NCI-H1417 treated with DMSO at 0.1 percent for 48 hours (cell line): ENCODE measurements around the gene NAPB.
"Not testable (repeated sequence)": the region's sequence is repeated elsewhere in the genome, so short reads cannot be mapped to it uniquely, and the experiment has no call there.

Experiments
- DNase-seq: peaks from one replicate; lab custom pipeline; 2025; lab: John Stamatoyannopoulos, UW

NAPB gene

DNA sequence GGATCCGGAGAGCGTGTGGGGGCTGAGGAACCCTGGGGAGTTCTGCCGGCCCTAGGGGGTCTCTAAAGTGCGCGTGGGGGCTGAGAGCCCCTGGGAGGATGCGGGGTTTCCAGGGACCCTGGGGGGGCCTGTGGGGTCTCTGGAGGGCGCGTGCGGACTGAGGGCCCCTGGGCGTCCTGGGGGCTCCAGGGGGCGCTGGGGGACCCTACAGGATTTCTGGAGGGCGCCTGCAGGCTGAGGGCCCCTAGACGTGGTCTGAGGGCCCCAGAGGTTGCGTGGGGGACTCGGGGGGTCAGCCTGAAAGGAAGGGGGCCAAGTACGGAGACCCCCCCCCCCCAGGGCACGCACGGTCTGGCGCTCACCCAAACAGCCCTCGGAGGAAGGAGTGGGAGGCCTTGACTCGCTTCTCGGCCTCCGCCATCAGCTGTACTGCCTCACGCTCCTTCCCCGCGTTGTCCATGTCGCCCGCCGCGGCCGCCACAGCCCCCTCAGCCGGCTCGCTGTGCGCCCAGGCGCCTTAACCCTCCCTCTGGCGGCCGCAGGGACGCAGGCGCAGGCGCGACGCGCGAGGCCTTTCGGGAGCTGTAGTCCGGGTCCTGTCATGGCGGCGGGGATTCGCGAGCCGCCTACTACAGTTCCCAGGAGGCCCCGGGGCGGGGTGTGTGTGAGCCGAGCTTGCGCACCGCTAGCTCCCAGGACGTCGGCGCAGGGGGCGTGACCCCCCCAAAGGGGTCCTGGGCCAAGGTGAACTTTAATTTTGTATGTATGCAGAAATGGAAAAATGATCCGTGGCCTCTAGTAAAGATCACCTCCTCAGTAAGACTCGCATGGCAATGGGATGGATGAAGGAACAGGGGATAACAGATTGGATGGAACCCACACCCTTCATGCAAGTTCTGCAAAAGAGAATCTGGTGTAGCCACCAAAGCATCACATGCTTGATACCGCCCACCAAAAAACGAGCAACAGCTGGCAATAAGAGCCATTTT is at the start of gene NAPB:
NAPB (minus strand) TSS at position 546 of the 989 bp plus-strand sequence; CDS start at position 460, 86 bp downstream.
- peak; percentile 57 for DNase-seq

DNA sequence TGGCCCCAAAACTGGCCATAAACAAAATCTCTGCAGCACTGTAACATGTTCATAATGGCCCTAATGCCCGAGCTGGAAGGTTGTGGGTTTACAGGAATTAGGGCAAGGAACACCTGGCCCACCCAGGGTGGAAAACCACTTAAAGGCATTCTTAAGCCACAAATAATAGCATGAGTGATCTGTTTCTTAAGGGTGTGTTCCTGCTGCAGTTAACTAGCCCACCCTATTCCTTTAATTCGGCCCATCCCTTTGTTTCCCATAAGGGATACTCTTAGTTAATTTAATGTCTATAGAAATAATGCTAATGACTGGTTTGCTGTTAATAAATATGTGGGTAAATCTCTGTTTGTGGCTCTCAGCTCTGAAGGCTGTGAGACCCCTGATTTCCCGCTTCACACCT is 45.7 kb upstream of the NAPB start:
- not testable (repeated sequence) for DNase-seq

DNA sequence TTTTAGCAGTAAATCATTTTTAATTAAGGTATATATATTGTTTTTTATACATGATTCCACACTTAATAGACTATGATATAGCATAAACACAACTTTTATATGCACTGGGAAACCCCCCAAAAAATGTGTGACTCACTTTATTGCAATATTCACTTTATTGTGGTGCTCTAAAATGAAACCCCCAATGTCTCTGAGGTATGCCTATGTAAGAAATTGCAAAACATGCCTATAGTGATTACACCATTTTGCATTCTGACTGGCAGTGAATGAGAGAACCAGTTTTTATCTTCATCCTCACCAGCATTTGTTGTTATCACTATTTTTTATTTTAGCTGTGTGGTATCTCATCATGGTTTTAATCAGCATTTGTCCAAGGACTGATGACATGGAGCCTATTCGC is 39.9 kb upstream of the NAPB start:
- no peak for DNase-seq

DNA sequence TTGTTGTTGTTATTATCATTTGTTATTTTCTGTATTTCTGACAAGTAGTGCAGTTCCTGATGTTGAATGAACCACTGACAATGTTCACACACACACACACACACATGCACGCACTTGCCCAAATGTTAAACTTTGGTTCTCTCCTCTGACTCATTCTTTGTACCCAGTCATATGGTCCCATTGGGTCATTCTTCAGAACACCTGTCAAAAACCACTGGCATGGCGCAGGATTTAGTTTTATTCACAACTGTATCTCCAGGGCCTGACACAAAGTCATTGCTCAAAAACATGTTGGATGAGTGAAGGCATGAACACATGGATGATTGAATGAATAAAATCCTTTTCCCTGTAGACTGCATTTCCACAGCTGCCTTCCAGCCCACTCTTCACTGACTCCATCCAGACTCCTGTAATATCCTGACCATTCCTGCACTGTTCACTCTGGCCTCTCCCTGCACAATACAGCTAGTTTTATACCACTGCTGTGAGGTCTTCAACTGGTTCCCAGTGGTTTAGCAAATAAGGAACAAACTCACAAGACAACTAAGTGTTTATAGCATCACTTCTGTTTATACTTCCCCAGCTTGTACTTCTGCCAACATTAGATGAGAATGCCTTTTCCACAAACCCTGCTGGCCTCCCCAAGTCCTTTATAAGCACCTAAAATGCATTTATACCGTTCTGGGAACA is 38.3 kb upstream of the NAPB start:
- no peak for DNase-seq

DNA sequence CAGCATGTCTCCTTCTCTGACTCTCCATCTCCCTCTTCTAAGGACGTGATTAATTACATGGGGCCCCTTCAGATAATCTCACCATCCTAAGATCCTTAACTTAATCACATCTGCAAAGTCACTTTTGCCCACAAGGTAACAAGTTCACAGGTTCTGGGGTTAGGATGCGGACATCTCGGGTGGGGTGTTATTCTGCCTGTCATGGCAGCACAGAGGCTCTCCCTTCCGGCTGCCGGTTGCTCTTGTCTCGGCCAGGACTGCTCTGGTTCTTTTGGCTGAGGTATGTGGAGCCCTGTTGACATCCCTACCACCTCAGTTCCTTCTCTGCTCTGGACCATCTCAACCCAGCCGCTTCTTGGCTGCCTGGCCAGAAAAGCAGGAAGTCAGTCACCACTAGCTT is 35.6 kb upstream of the NAPB start:
- no peak for DNase-seq

DNA sequence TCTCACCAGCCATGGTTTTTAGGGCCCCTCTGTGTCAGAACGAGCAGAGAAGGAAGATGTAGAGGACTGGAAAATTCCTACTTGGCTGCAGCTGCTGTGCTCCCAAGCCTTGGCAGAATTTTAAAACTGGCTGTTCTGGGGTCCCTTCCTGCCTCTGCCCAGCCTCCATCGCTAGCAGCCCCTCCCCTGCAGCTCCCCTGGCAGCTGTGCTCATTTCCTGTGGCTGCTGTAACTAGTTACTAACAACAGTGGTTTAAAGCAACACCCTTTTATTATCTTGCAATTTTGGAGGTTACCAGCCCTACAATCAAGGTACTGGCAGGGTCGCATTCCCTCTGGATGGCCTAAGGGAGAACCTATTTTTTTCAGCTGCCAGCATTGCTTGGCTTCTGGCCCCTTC is 35.1 kb upstream of the NAPB start:
- DNase-seq = no peak

DNA sequence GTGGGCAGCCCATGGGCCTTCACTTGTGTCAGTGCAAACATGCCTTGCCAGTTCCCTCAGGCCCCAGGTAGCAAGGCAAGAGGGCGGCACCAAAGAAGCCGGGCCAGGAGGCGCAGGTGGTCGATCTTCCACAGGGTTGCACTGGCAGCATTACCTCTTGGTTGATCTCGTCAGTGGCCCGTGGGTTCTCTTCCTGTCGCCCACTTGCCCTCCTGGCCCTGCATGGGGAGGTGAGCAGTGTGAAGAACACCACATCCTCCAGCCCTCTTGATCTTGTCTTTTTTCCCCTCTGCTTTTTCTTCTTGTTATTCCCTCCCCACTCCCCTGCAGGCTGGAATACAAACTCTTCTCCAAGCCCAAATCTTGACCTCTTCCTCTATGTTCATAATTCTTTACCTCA is 34.4 kb upstream of the NAPB start:
- DNase-seq = no peak

DNA sequence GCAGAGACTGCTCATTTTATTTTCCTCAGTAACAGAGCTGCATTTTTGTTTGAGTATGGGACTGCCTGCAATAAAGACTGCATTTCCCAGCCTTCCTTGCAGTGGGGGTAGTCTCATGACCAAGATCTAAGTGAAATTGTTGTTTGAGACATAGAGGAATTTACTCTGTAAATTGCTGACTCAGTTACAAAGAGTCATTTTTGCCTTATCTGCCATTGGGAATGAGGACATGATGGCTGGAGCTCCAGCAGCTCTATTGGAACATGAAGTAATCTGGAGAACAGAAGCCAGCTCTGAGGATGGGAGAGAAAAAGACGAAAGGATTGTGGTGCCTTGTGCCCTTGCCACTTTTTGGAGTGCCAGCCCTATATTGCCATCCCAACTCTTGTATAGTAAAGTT is 33.5 kb upstream of the NAPB start:
- DNase-seq = no peak

DNA sequence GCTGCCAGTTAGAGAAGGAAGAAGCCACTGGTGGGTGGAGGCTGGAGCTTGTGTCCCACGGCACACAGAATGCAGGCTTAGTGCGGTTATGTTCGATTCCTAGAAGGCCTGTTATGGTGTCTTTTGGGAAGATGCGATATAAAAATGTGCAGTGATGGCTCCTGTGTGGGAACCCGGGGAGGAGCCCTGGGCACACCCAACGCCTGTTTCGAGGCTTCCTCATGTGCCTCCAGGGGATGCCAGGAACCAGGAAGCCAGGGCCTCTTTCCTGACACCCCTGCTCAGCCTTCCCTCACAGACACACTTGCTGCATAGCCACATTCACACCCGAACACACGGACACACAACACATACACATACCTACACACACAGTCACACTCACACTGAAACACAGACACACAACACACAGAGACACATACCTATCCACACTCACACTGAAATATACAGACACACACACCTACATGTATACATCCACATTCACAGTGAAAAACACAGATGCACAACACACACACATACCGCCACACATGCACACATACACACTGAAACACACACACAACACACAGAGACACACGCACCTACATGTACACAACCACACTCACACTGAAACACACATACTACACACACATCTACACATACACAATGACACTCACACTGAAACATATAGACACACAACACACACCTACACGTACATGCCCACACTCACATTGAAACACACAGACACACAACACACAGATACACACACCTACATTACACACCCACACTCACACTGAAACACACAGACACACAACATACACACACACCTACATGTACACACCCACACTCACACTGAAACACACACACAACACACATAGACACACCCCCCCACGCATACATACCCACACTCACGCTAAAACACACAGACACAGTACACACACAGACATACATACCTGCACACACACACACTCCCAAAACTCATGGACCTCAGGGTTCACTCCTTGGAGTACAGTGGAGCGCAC is 32.6 kb upstream of the NAPB start:
- DNase-seq = no peak

DNA sequence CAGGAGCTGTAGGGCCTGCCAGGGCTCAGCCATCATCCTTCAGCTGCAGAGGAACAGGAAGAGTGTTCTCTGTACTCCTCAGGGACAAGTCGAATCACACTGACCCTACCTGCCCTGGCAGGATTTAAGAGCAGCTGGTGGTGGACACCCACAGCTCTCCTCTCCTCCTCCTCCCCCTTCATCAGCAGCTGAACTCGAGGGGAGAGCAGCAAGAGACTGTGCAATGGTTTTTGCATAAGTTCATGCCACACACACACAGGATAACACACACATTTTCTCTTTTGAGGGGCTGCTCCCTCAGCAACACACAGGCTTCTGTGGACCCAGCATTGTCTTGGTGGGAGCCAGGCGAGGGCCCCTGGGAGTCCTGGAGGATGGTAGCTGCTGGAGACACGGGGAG is 31.5 kb upstream of the NAPB start, which contains the start of gene CST11:
CST11 (minus strand) TSS at position 101 of the 400 bp plus-strand sequence; CDS start at position 36, 65 bp downstream.
- DNase-seq = no peak

DNA sequence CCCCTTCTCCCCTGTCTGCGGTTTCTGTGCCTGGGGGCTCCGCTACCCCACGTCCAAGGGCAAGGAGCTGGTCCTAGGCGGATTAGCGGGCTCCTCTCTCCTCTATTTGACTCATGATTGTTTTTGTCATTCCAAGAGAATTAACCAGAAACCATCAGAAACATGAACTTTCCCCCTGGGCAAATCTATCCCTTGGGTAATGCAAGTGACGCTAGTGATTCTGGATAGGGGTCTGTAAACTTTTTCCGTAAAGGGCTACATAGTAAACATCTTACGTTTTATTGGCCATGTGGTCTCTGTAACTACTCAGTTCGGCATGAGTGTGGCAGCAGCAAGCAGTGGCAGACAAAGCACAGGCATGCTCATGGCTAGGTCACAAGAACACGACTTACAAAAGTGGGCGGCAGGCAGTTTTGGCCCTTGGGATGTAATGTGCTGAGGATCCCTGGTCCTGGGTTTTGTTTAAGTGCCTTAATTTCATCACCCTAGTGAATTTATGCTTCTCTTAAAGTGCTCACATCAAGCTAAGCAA is 30.7 kb upstream of the NAPB start:
- no peak for DNase-seq

DNA sequence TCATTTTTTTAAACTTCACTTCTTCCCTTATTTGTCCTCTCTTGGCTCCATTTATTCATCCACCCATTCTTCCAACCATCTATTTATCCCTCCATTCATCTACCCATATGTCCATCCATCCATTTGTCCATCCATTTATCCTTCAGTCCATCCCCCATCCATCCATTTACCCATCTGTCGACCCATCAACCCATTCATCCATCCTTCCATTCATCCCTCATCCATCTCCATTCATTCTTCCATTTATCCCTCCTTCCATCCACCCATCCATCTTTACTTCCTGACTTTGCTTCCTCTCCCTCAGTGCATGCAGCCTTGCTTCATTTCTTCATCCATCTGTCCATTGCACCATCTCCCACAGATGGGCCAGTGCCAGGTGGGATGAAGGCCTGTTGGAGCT is 29.6 kb upstream of the NAPB start:
- no peak for DNase-seq

DNA sequence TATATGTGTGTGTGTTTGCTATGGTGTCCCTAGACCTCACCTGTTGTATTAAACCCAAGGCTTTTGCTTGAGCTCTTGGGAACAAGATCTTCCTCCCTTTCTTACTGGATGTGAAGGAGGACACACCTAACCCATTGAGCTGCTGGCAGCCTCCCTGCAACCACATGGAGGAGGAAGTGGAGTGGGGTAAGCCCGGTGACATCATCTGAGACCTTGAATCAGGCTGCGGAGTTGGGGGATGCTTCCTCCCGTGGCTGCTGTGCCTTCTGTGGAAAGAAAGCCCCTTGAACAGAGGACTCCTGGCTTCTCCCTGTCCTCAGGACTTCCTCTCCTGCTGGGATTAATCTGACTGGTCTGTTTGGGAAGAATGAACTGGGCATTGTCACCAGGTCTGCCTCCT is 28.1 kb upstream of the NAPB start:
- no peak for DNase-seq

DNA sequence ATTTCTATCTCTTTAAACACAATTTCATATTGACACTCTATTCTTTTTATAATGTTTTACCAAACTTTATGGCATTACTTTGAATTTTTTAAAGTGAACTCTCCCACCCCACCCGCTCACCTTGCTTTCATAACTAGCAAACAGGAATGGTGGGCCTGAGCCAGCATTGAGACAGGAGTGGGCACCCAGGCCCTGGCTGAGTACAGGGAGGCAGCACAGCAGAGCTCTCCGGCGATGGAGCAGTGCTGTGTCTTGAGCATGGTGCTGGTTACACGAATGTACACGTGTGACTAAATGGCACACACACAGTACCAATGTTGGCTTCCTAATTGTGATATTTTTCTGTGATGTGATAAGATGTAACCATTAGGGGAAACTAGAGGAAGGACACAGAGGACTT is 26.9 kb upstream of the NAPB start:
- no peak for DNase-seq

DNA sequence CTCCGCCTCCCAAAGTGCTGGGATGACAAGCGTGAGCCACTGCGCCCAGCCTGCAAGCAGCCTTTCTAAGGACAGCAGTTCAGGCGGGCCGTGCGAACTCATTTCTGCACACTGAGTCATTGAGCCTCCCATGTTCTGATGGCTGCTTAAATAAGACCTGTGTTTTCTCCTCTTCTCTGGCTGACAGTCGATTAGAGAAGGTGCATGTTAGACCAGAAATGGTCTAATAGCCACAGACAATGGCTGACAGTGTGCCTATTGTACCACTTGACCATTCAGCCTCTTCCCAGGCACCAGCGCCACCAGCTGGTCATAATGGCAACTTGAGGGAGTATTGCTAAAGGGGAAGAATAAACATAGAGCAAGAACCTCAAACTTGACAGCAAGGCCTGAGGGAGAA is 25.2 kb upstream of the NAPB start:
- no peak for DNase-seq

DNA sequence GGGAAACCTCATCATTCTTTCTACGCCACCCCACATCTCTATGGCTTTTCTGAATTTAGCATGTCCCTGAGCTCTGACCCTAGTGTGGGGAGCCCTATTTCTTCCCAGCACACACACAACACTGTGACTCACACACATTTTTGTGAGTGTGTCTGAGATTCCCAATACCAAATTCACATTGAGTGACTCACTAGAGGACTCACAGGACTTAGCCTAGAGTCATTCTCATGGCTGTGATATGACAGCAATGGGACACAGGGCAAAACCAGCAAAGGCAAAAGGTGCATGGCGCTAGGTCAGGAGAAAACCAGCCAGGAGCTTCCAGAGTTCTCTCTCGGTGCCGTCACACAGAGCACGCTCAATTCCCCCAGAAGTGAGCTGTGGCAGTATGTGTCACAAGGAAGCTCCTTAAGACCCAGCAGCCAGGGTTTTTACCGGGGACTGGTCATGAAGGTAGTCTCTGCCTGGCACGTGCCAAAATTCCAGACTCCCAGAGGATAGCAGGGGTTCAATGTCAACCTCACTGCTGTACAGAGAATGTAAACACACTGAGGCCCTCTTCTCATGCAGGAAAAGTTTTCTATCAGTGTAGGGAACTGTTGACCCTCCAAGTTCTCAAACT is 24.4 kb upstream of the NAPB start:
- DNase-seq = no peak

DNA sequence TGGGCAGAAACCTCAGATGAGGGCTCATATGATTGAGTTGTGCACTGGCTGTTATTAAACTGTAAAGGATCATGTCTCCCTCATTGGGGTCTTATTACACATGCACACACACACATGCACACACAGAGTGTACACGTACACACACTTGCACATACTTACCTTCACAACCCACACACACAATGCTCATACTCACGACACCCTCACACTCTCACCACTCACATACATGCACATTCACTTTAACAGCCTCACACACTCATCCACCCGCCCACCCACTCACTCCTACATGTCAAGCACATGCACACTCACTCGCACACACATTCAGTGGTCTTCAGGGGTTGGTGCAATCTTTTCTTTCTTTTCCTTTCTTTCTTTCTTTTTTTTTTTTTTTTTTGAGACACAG is 23.6 kb upstream of the NAPB start:
- DNase-seq = no peak

DNA sequence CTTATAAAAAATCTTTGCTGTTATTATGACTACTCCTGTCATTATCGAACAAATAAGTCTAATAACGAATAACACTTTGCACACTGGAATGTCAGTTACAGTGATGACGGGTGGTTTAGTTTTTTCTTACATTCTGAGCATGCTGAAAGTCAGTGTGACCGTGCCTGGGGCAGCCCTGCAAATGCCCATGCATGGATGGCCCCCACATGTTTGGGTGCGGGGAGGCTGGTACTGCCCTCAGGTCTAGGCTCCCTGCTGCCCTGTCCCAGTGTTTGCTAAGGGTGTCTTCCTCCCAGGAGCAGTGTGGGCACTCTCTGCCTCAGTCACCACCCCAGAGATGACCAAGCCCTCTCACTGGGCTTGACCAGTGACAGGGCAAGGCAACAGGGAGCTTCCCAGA is 21.1 kb upstream of the NAPB start:
- DNase-seq = no peak

DNA sequence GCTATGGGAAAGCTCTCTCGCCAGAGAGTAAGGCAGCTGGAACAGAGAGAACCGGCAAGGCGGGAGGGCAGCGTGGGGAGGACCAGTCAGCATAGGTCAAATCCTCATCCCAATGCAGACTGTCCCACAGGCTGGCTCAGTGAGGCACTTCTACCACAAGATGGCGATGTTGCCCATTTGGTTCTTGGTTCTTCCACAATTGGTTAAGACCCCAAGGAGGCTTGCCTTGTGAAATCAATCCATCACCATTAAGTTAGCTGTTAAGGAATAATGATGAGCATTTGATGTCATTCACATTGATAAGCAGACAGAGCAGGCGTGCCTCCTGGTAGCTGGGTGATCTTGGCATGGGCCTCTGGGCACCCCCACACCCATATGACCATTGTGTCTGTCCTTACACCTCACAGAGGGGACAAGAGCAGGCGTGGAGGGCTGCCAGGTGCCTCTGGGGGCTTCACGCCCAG is 20.6 kb upstream of the NAPB start:
- peak; percentile 11 for DNase-seq

DNA sequence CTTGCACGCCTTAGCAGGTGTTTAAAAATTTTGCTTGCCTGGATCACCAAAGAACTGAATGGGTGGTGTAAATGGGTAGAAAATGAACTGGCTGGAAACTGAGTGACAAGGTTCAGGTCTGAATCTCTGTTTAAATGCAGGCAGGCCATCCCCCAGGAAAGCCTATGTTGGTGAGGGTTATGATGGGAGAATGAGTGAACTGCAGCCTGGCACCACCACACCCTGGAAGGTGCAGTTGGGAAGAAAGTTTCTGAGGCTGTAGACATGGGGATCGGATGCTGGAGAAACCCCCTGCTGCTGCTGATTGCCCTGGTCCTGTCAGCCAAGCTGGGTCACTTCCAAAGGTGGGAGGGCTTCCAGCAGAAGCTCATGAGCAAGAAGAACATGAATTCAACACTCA is 18.7 kb upstream of the NAPB start:
- DNase-seq = no peak

DNA sequence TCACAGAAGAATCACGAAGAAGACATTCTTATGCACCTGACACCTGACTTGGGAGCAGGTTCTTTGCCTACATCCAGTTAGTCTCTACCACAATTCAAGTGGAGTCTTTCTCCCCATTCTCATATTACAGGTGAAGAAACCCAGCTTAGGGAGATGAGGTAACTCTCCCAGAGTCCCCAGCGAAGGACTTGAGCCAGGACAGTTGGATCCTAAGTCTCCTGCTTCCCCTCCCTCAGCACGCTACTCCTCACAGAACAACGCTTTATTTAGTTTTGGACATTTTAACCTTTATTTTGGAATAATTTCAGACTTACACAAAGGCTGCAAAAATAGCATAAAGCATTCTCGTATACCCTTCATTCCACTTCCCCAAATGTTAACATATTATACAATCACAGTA is 17.4 kb upstream of the NAPB start:
- no peak for DNase-seq
